ENCODE data around the gene ANKS1A. TPM values are rescaled to one million over a fixed set of nuclear protein-coding genes. Genes with fewer than 3 reads are reported as not detected.
"Not testable (repeated sequence)": the region's sequence is repeated elsewhere in the genome, so short reads cannot be mapped to it uniquely, and the experiment has no call there.

The ANKS1A gene
- total RNA-seq, 1 donor: 7.2 TPM

GRCh38 chr6:34876472-34876871, 12.6 kb upstream of the ANKS1A start:
- peaks cover 56% of the 10 kb centered on the region for H3K36me3 ChIP-seq (ENCODE audit: insufficient read depth, low read length)
- H2AFZ ChIP-seq (ENCODE audit: low read length): no peak overlapping the region
- no peak for TF ChIP-seq CTCF (IDR thresholded peaks at IDR 0.05; ENCODE audit: extremely low read depth, low read depth, low read length)
- H4K20me1 ChIP-seq (ENCODE audit: insufficient read depth, low read length): no peaks in the 10 kb centered on the region
- H3K27me3 ChIP-seq (ENCODE audit: insufficient read depth, low read length): no peaks in the 10 kb centered on the region
- H3K27ac ChIP-seq (ENCODE audit: low read depth, low read length): no peak overlapping the region
- H3K4me1 ChIP-seq (ENCODE audit: insufficient read depth, low read length): no peaks in the 10 kb centered on the region
- peaks cover 3% of the 10 kb centered on the region for H3K79me2 ChIP-seq (ENCODE audit: insufficient read depth, low read length)
- no peak overlapping the region for H3K4me3 ChIP-seq (ENCODE audit: insufficient read depth, low read length)
- H3K9me3 ChIP-seq (ENCODE audit: low read depth, low read length): no peaks in the 10 kb centered on the region
- no peak for DNase-seq (ENCODE audit: insufficient read length, low spot score, missing footprints)
- no peak overlapping the region for H3K4me2 ChIP-seq (ENCODE audit: insufficient read depth, low read length)

GRCh38 chr6:34877259-34877658, 11.8 kb upstream of the ANKS1A start:
- Histone ChIP-seq H4K20me1 (ENCODE audit: insufficient read depth, low read length) (no peaks in the 10 kb centered on the region), H3K4me2 (ENCODE audit: insufficient read depth, low read length) (no peak overlapping the region), H3K79me2 (ENCODE audit: insufficient read depth, low read length) (peaks cover 3% of the 10 kb centered on the region), H3K9me3 (ENCODE audit: low read depth, low read length) (no peaks in the 10 kb centered on the region), H3K4me1 (ENCODE audit: insufficient read depth, low read length) (no peaks in the 10 kb centered on the region), H3K4me3 (ENCODE audit: insufficient read depth, low read length) (no peak overlapping the region), H3K36me3 (ENCODE audit: insufficient read depth, low read length) (peaks cover 49% of the 10 kb centered on the region), H3K27me3 (ENCODE audit: insufficient read depth, low read length) (no peaks in the 10 kb centered on the region), H2AFZ (ENCODE audit: low read length) (no peak overlapping the region), H3K27ac (ENCODE audit: low read depth, low read length) (no peak overlapping the region)
- TF ChIP-seq CTCF (IDR thresholded peaks at IDR 0.05; ENCODE audit: extremely low read depth, low read depth, low read length): no peak
- DNase-seq (ENCODE audit: insufficient read length, low spot score, missing footprints): no peak

- Histone ChIP-seq H3K36me3 (ENCODE audit: insufficient read depth, low read length) (peaks cover 41% of the 10 kb centered on the region), H3K4me3 (ENCODE audit: insufficient read depth, low read length) (no peak overlapping the region), H4K20me1 (ENCODE audit: insufficient read depth, low read length) (peaks cover under 1% of the 10 kb centered on the region), H3K27ac (ENCODE audit: low read depth, low read length) (no peak overlapping the region), H3K27me3 (ENCODE audit: insufficient read depth, low read length) (no peaks in the 10 kb centered on the region), H3K79me2 (ENCODE audit: insufficient read depth, low read length) (peaks cover 5% of the 10 kb centered on the region), H3K4me2 (ENCODE audit: insufficient read depth, low read length) (no peak overlapping the region), H3K9me3 (ENCODE audit: low read depth, low read length) (no peaks in the 10 kb centered on the region), H2AFZ (ENCODE audit: low read length) (no peak overlapping the region), H3K4me1 (ENCODE audit: insufficient read depth, low read length) (no peaks in the 10 kb centered on the region)
- TF ChIP-seq CTCF (IDR thresholded peaks at IDR 0.05; ENCODE audit: extremely low read depth, low read depth, low read length): no peak
- no peak for DNase-seq (ENCODE audit: insufficient read length, low spot score, missing footprints)
Measured at GRCh38 chr6:34877869-34878485, 11.1 kb upstream of the ANKS1A start.

GRCh38 chr6:34884073-34884472, 5.0 kb upstream of the ANKS1A start:
- not testable (repeated sequence) for H3K9me3 ChIP-seq (ENCODE audit: low read depth, low read length); H3K27ac ChIP-seq (ENCODE audit: low read depth, low read length); H3K4me2 ChIP-seq (ENCODE audit: insufficient read depth, low read length); H4K20me1 ChIP-seq (ENCODE audit: insufficient read depth, low read length); H3K4me3 ChIP-seq (ENCODE audit: insufficient read depth, low read length); H3K27me3 ChIP-seq (ENCODE audit: insufficient read depth, low read length); DNase-seq (ENCODE audit: insufficient read length, low spot score, missing footprints); H2AFZ ChIP-seq (ENCODE audit: low read length); H3K36me3 ChIP-seq (ENCODE audit: insufficient read depth, low read length)
- peaks cover 11% of the 10 kb centered on the region for H3K4me1 ChIP-seq (ENCODE audit: insufficient read depth, low read length)
- H3K79me2 ChIP-seq (ENCODE audit: insufficient read depth, low read length): peaks cover 53% of the 10 kb centered on the region

Measured in osteoblast (primary cell).